ENCODE measurements around the gene RASA3. TPM values are rescaled to one million over a fixed set of nuclear protein-coding genes. Genes with fewer than 3 reads are reported as not detected.

Gene RASA3
- total RNA-seq, 1 experiment from 2014 or later = 9.1 TPM

GRCh38 chr13:114041493-114041892 is 90.9 kb downstream of the RASA3 start:
- TF ChIP-seq CTCF (IDR thresholded peaks at IDR 0.05; ENCODE audit: unreplicated experiment) = no peak
- Mint-ChIP-seq H3K4me1 (ENCODE audit: insufficient read depth, unreplicated experiment) (no peaks in the 10 kb centered on the region), H3K27ac (ENCODE audit: low read depth, unreplicated experiment) (no peak overlapping the region), H3K4me3 (ENCODE audit: unreplicated experiment) (no peak overlapping the region), H3K36me3 (ENCODE audit: insufficient read depth, unreplicated experiment) (peaks cover 5% of the 10 kb centered on the region), H3K27me3 (ENCODE audit: insufficient read depth, unreplicated experiment) (no peaks in the 10 kb centered on the region), H3K9me3 (ENCODE audit: unreplicated experiment) (no peaks in the 10 kb centered on the region)
- DNase-seq (ENCODE audit: unreplicated experiment) = no peak
- ChIA-PET CTCF (no interaction called here), POLR2A (no interaction called here)
- intact Hi-C loops (cut with micrococcal nuclease) = no loop called here
- BruUV-seq (replicated peaks) = no TSS peak

- Mint-ChIP-seq H3K27ac (ENCODE audit: low read depth, unreplicated experiment) (no peak overlapping the region), H3K9me3 (ENCODE audit: unreplicated experiment) (no peaks in the 10 kb centered on the region), H3K27me3 (ENCODE audit: insufficient read depth, unreplicated experiment) (no peaks in the 10 kb centered on the region), H3K4me1 (ENCODE audit: insufficient read depth, unreplicated experiment) (no peaks in the 10 kb centered on the region), H3K36me3 (ENCODE audit: insufficient read depth, unreplicated experiment) (peaks cover 5% of the 10 kb centered on the region), H3K4me3 (ENCODE audit: unreplicated experiment) (no peak overlapping the region)
- intact Hi-C loops (cut with micrococcal nuclease) = no loop called here
- no peak for TF ChIP-seq CTCF (IDR thresholded peaks at IDR 0.05; ENCODE audit: unreplicated experiment)
- no peak for DNase-seq (ENCODE audit: unreplicated experiment)
- no TSS peak for BruUV-seq (replicated peaks)
- POLR2A ChIA-PET = interaction anchor here (0.6 to 0.9 kb wide), 2 partner anchors 26 to 291 kb away, joined by 3 read pairs; no protein-coding TSS in a partner anchor
- CTCF ChIA-PET = no interaction called here
Observed at GRCh38 chr13:114039471-114040141, 92.8 kb downstream of the RASA3 start.

- ChIA-PET CTCF (interaction anchor here (0.6 to 1.0 kb wide), 2 partner anchors 37 to 116 kb away, joined by 3 read pairs; no protein-coding TSS in a partner anchor), POLR2A (interaction anchor here (0.6 to 0.9 kb wide), 2 partner anchors 27 to 290 kb away, joined by 3 read pairs; no protein-coding TSS in a partner anchor)
- H3K9me3 Mint-ChIP-seq (ENCODE audit: unreplicated experiment) = no peaks in the 10 kb centered on the region
- TF ChIP-seq CTCF (IDR thresholded peaks at IDR 0.05; ENCODE audit: unreplicated experiment) = no peak
- no peaks in the 10 kb centered on the region for H3K4me1 Mint-ChIP-seq (ENCODE audit: insufficient read depth, unreplicated experiment)
- BruUV-seq (replicated peaks) = no TSS peak
- no peak overlapping the region for H3K27ac Mint-ChIP-seq (ENCODE audit: low read depth, unreplicated experiment)
- intact Hi-C loops (cut with micrococcal nuclease) = no loop called here
- no peak for DNase-seq (ENCODE audit: unreplicated experiment)
- H3K27me3 Mint-ChIP-seq (ENCODE audit: insufficient read depth, unreplicated experiment) = no peaks in the 10 kb centered on the region
- peaks cover 5% of the 10 kb centered on the region for H3K36me3 Mint-ChIP-seq (ENCODE audit: insufficient read depth, unreplicated experiment)
- no peak overlapping the region for H3K4me3 Mint-ChIP-seq (ENCODE audit: unreplicated experiment)
Observed at GRCh38 chr13:114038900-114039299, 93.5 kb downstream of the RASA3 start.

GRCh38 chr13:114038211-114038613 is 94.2 kb downstream of the RASA3 start:
- ChIA-PET POLR2A (no interaction called here), CTCF (interaction anchor here (1.0 kb wide), 1 partner anchor 38 kb away, joined by 3 read pairs; no protein-coding TSS in a partner anchor)
- BruUV-seq (replicated peaks) = no TSS peak
- intact Hi-C loops (cut with micrococcal nuclease) = no loop called here
- Mint-ChIP-seq H3K4me3 (ENCODE audit: unreplicated experiment) (no peak overlapping the region), H3K27ac (ENCODE audit: low read depth, unreplicated experiment) (no peak overlapping the region), H3K27me3 (ENCODE audit: insufficient read depth, unreplicated experiment) (no peaks in the 10 kb centered on the region), H3K4me1 (ENCODE audit: insufficient read depth, unreplicated experiment) (no peaks in the 10 kb centered on the region), H3K36me3 (ENCODE audit: insufficient read depth, unreplicated experiment) (peaks cover 5% of the 10 kb centered on the region), H3K9me3 (ENCODE audit: unreplicated experiment) (no peaks in the 10 kb centered on the region)
- no peak for TF ChIP-seq CTCF (IDR thresholded peaks at IDR 0.05; ENCODE audit: unreplicated experiment)
- DNase-seq (ENCODE audit: unreplicated experiment) = no peak

Measured in MCF 10A (cell line).